Hepatocyte (in vitro differentiated cells): ENCODE data around the gene GLT1D1. TPM values are rescaled to one million over a fixed set of nuclear protein-coding genes. Genes with fewer than 3 reads are reported as not detected.
A peak's percentile ranks its signal among the peaks of the same experiment; 100 is the strongest.
"Not testable (repeated sequence)": the region's sequence is repeated elsewhere in the genome, so short reads cannot be mapped to it uniquely, and the experiment has no call there.

Source experiments
- DNase-seq: peaks from one replicate; pipeline ENCODE4 v3.0.0-alpha.2; 2016; ENCODE audit warnings: low spot score
- H2AFZ ChIP-seq: fragments of 200-600 bp; sonication (generic); 2 replicates; pipeline ENCODE4 v1.6.0; 2016; ENCODE audit warnings: antibody characterized with exemption, mild to moderate bottlenecking
- H3K27ac ChIP-seq: fragments of 200-600 bp; sonication (generic); 2 replicates; pipeline ENCODE4 v1.5.1; 2016; ENCODE audit warnings: mild to moderate bottlenecking
- H3K27me3 ChIP-seq: fragments of 200-600 bp; sonication (generic); 2 replicates; pipeline ENCODE4 v1.6.1; 2016
- H3K36me3 ChIP-seq: fragments of 200-600 bp; sonication (generic); replicated peaks from 2 replicates; pipeline ENCODE4 v1.5.1; 2016; ENCODE audit warnings: low read depth; ENCODE audit not compliant: insufficient read depth
- H3K4me1 ChIP-seq: fragments of 200-600 bp; sonication (generic); 2 replicates; pipeline ENCODE4 v1.5.1; 2016; ENCODE audit warnings: mild to moderate bottlenecking, moderate library complexity; ENCODE audit not compliant: insufficient read depth
- H3K4me2 ChIP-seq: fragments of 200-600 bp; sonication (generic); 2 replicates; pipeline ENCODE4 v1.6.0; 2016
- H3K4me3 ChIP-seq: fragments of 200-600 bp; sonication (generic); 2 replicates; pipeline ENCODE4 v1.5.1; 2016; ENCODE audit warnings: mild to moderate bottlenecking
- H3K79me2 ChIP-seq: fragments of 200-600 bp; sonication (generic); 2 replicates; pipeline ENCODE4 v1.6.0; 2017; ENCODE audit warnings: mild to moderate bottlenecking
- H3K9me2 ChIP-seq: fragments of 200-600 bp; sonication (generic); replicated peaks from 2 replicates; pipeline ENCODE4 v1.6.0; 2017; ENCODE audit warnings: mild to moderate bottlenecking; ENCODE audit not compliant: insufficient read depth
- H3K9me3 ChIP-seq: fragments of 200-600 bp; sonication (generic); 2 replicates; pipeline ENCODE4 v1.5.1; 2016; ENCODE audit warnings: low read depth, mild to moderate bottlenecking
- H4K20me1 ChIP-seq: fragments of 200-600 bp; sonication (generic); 2 replicates; pipeline ENCODE4 v1.6.0; 2016; ENCODE audit warnings: mild to moderate bottlenecking; ENCODE audit not compliant: insufficient read depth, poor library complexity, severe bottlenecking
- CTCF ChIP-seq: fragments of 200-600 bp; sonication (generic); IDR thresholded peaks from 2 replicates; pipeline ENCODE4 v1.5.1; 2016; ENCODE audit warnings: antibody characterized with exemption, mild to moderate bottlenecking; ENCODE audit not compliant: poor library complexity
- EZH2 ChIP-seq: fragments of 200-600 bp; sonication (generic); IDR thresholded peaks from 2 replicates; pipeline ENCODE4 v1.6.1; 2016; ENCODE audit warnings: antibody characterized with exemption, mild to moderate bottlenecking, borderline replicate concordance
- EZH2phosphoT487 ChIP-seq: fragments of 200-600 bp; sonication (generic); IDR thresholded peaks from one replicate; pipeline ENCODE4 v1.6.1; 2018; ENCODE audit warnings: antibody characterized with exemption, mild to moderate bottlenecking, low read depth, moderate library complexity; ENCODE audit not compliant: unreplicated experiment, severe bottlenecking
- WGBS: methylation state at CpG from one replicate; pipeline ENCODE4 v1.1.6; 2016; ENCODE audit warnings: low lambda C conversion rate; ENCODE audit errors: missing lambda C conversion rate; 5-methylcytosine and 5-hydroxymethylcytosine counted together
- polyA plus RNA-seq: library from polyadenylated mRNA; unstranded; fragments of >200 nt; fragmentation: Nextera tagmentation; extraction: Ambion mirVana; gene quantifications from 2 replicates; pipeline ENCODE4 v1.2.1, GENCODE V29; 2016
- total RNA-seq: library from RNA; depleted of rRNA; stranded (reverse); fragments of >200 nt; gene quantifications from 2 replicates; pipeline ENCODE4 v1.2.3, GENCODE V29; 2014

The GLT1D1 gene
- total and polyA plus RNA-seq, 2 experiments from 2014 or later: 1.8 to 1.9 TPM

- 89% methylated on average over 3 of the region's 3 CpGs for WGBS
- TF ChIP-seq EZH2 (no peak), EZH2phosphoT487 (no peak), CTCF (no peak)
- Histone ChIP-seq H2AFZ (no peak overlapping the region), H4K20me1 (no peaks in the 10 kb centered on the region), H3K9me3 (no peaks in the 10 kb centered on the region), H3K4me2 (no peak overlapping the region), H3K4me3 (no peak overlapping the region), H3K27ac (no peak overlapping the region), H3K79me2 (no peaks in the 10 kb centered on the region), H3K36me3 (no peaks in the 10 kb centered on the region), H3K27me3 (peaks cover 44% of the 10 kb centered on the region), H3K4me1 (peaks cover 4% of the 10 kb centered on the region), H3K9me2 (no peaks in the 10 kb centered on the region)
- no peak for DNase-seq
Observed at GRCh38 chr12:128850400-128850799, 2.9 kb upstream of the GLT1D1 start.

- not testable (repeated sequence) for DNase-seq, H3K27ac ChIP-seq, H3K9me2 ChIP-seq, H3K36me3 ChIP-seq, H4K20me1 ChIP-seq, H3K79me2 ChIP-seq, H3K4me1 ChIP-seq, H3K9me3 ChIP-seq, H2AFZ ChIP-seq, H3K4me3 ChIP-seq, H3K4me2 ChIP-seq
- H3K27me3 ChIP-seq: peaks cover 49% of the 10 kb centered on the region
- WGBS: 93% methylated on average over 7 of the region's 7 CpGs
Observed at GRCh38 chr12:128851429-128851828, 1.8 kb upstream of the GLT1D1 start.

- no peak for DNase-seq
- H3K27ac ChIP-seq: no peak overlapping the region
- no peak overlapping the region for H3K4me3 ChIP-seq
- 76% methylated on average over 8 of the region's 8 CpGs for WGBS
- H2AFZ ChIP-seq: no peak overlapping the region
- H3K27me3 ChIP-seq: peaks cover 50% of the 10 kb centered on the region
- TF ChIP-seq CTCF (no peak), EZH2 (no peak), EZH2phosphoT487 (no peak)
- no peaks in the 10 kb centered on the region for H3K79me2 ChIP-seq
- H4K20me1 ChIP-seq: no peaks in the 10 kb centered on the region
- no peaks in the 10 kb centered on the region for H3K9me3 ChIP-seq
- no peaks in the 10 kb centered on the region for H3K36me3 ChIP-seq
- H3K4me1 ChIP-seq: peaks cover 4% of the 10 kb centered on the region
- H3K9me2 ChIP-seq: no peaks in the 10 kb centered on the region
- no peak overlapping the region for H3K4me2 ChIP-seq
Observed at GRCh38 chr12:128852026-128852698, 1.1 kb upstream of the GLT1D1 start.

GRCh38 chr12:128853600-128854197 lies 421 bp downstream of the GLT1D1 start:
- H3K4me1 ChIP-seq: peaks cover 4% of the 10 kb centered on the region
- WGBS: under 1% methylated on average over 31 of the region's 74 CpGs
- H3K36me3 ChIP-seq: no peaks in the 10 kb centered on the region
- no peaks in the 10 kb centered on the region for H3K9me3 ChIP-seq
- peak; percentile 22 for DNase-seq
- no peak overlapping the region for H3K27ac ChIP-seq
- H3K9me2 ChIP-seq: no peaks in the 10 kb centered on the region
- H3K27me3 ChIP-seq: peaks cover 50% of the 10 kb centered on the region
- peak overlapping the region; percentile 92 for H3K4me2 ChIP-seq
- TF ChIP-seq EZH2 (no peak), CTCF (no peak), EZH2phosphoT487 (no peak)
- H4K20me1 ChIP-seq: no peaks in the 10 kb centered on the region
- no peaks in the 10 kb centered on the region for H3K79me2 ChIP-seq
- H2AFZ ChIP-seq: peak overlapping the region; percentile 64
- no peak overlapping the region for H3K4me3 ChIP-seq
